Stimulated activated naive CD8-positive, alpha-beta T cell treated with anti-CD3 and anti-CD28 coated beads, Interleukin-15, Interleukin-2, amounts not matched to agents 100 U/mL and 50 U/mL, for 24 hours (primary cell): ENCODE measurements around the gene CACNG8.

ENCODE experiments used
- ATAC-seq: fragments of 150-1000 bp; cut with Tn5 transposase; one replicate; pipeline ENCODE4 v1.10.0; 2021
- DNase-seq: peaks from one replicate; pipeline ENCODE4 v3.0.0; 2021

Gene CACNG8

DNA sequence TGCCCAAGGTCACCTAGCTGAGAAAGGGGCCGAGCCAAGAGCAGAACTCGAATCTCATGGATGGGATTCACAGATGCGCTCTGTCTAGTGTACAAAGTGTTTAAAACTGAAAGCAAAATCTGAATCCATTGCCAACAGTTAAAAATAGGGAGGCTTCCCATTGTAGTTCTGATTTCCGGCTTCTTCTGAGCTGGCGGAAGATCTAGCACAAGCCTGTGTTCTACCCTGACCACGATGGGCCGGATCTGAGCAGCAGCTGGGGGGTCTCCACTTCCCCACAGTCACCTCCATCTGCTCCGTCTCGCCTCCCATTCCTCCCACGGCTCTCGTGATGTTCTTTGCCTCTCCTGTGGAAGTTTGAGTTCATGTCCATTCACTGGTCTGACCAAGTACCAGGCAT, 2.4 kb downstream of the CACNG8 start:
- no peak for DNase-seq
- ATAC-seq: no peak

DNA sequence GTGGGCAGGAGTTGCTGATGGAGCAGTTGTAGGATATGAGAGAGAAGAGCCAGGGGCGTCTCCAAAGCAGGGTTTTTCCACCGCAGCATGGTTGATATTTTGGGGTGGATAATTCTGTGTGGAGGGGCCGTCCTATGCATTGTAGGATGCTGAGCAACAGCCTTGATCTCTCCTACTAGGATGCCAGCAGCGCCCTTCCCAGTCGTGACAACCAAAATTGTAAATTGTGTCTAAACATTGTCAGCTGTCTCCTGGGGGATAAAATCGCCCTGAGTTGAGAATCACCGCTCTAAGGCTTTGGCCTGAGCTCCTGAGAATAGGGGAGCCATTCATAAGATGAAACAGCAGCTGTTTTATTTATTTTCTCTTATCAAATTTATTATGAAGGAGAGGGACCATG, 4.2 kb downstream of the CACNG8 start:
- no peak for ATAC-seq
- DNase-seq: no peak

DNA sequence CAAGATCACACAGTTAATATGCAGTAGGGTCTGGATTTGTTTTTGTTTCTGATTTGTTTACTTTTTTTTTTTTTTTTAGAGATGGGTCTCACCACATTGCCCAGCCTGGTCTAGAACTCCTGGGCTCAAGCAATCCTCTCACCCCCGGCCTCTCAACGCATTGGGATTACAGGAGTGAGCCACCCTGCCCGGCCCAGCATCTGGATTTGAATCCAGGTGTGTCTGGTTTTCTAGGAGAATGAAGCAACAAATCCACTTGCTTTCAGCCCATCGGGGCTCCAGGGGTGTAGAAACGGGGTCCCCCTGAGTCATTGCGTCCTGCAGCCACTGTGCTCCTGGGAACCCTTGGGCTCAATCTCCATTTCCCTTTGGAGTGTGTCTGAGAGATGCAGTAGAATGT, 6.6 kb downstream of the CACNG8 start:
- DNase-seq (no peak), ATAC-seq (no peak)

- DNase-seq (no peak), ATAC-seq (no peak)
These were observed 8.9 kb downstream of the CACNG8 start for GRCh38 chr19:53971673-53972072.

GRCh38 chr19:53977429-53977990, 14.8 kb downstream of the CACNG8 start:
- DNase-seq: peak; percentile 64
- peak; percentile 64 for ATAC-seq

GRCh38 chr19:53977991-53978731, 15.4 kb downstream of the CACNG8 start:
- peak; percentile 38 for DNase-seq
- no peak for ATAC-seq

- DNase-seq (no peak), ATAC-seq (no peak)
These were observed 16.5 kb downstream of the CACNG8 start for GRCh38 chr19:53978975-53979801.

GRCh38 chr19:53980539-53981375, 18.0 kb downstream of the CACNG8 start:
- DNase-seq (no peak), ATAC-seq (no peak)

DNA sequence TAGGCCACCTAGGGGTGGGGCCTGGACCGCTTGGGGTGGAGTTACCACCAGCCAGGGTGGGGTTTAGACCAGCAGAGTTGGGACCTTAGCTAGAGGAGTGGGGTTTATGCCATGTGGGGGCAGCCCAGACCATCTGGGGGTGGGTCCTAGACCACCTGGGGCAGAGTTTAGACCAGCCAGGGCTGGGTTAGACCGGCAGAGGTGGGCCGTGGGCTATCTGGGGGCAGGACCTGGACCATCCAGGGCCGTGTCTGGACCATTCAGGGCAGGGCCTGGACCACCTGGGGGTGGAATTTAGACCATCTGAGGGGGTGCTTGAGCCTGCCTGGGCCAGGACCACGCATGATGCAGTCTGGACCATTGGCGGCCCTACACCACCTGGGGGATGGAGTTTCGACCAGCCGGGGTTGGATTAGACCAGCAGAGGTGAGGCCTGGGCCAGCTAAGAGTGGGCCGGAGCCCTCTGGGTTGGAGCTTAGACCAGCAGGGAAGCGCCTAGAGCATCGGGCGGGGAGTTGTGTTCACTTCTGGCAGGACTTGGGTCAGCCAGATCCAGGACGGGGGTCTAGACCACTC, 18.7 kb downstream of the CACNG8 start:
- ATAC-seq (no peak), DNase-seq (no peak)

DNA sequence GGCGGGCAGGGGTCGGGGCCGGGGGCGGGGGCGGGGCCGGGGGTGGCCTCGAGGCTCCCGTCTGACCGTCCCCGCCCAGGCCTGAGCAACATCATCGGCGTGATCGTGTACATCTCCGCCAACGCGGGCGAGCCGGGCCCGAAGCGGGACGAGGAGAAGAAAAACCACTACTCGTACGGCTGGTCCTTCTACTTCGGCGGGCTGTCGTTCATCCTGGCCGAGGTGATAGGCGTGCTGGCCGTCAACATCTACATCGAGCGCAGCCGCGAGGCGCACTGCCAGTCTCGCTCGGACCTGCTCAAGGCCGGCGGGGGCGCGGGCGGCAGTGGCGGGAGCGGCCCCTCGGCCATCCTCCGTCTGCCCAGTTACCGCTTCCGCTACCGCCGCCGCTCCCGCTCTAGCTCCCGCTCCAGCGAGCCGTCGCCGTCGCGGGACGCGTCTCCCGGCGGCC, 19.3 kb downstream of the CACNG8 start:
- DNase-seq (no peak), ATAC-seq (no peak)

DNA sequence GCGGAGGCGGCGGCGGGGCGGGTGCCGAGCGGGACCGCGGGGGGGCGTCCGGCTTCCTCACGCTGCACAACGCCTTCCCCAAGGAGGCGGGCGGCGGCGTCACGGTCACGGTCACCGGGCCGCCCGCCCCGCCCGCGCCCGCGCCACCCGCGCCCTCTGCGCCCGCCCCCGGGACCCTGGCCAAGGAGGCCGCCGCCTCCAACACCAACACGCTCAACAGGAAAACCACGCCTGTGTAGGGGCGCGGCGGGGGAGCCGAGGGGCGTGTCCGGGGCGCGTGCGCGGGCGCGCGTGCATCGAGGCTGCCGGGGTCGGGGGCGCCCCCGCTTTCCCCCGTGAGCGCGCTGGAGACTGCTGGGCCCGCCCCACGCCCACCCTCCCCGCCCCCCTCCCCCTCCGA, 19.9 kb downstream of the CACNG8 start:
- DNase-seq (no peak), ATAC-seq (no peak)

- DNase-seq (no peak), ATAC-seq (no peak)
These were observed 20.9 kb downstream of the CACNG8 start for GRCh38 chr19:53983457-53984289.

- DNase-seq (no peak), ATAC-seq (no peak)
These were observed 23.1 kb downstream of the CACNG8 start for GRCh38 chr19:53985863-53986262.

DNA sequence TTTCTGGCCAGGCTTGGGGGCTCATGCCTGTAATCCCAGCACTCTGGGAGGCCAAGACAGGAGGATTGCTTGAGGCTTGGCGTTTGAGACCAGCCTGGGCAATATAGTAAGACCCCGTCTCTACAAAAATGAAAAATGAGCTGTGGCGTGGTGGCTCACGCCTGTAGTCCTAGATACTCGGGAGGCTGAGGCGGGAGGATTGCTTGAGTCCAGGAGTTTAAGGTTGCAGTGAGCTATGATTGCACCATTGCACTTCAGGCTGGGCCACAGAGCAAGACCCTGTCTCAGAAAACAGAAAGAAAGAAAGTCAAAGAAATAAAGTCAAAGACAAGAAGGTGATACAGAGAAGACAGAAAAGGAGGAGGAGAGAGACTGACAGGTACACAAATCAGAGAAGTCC, 26.2 kb downstream of the CACNG8 start:
- ATAC-seq: no peak

DNA sequence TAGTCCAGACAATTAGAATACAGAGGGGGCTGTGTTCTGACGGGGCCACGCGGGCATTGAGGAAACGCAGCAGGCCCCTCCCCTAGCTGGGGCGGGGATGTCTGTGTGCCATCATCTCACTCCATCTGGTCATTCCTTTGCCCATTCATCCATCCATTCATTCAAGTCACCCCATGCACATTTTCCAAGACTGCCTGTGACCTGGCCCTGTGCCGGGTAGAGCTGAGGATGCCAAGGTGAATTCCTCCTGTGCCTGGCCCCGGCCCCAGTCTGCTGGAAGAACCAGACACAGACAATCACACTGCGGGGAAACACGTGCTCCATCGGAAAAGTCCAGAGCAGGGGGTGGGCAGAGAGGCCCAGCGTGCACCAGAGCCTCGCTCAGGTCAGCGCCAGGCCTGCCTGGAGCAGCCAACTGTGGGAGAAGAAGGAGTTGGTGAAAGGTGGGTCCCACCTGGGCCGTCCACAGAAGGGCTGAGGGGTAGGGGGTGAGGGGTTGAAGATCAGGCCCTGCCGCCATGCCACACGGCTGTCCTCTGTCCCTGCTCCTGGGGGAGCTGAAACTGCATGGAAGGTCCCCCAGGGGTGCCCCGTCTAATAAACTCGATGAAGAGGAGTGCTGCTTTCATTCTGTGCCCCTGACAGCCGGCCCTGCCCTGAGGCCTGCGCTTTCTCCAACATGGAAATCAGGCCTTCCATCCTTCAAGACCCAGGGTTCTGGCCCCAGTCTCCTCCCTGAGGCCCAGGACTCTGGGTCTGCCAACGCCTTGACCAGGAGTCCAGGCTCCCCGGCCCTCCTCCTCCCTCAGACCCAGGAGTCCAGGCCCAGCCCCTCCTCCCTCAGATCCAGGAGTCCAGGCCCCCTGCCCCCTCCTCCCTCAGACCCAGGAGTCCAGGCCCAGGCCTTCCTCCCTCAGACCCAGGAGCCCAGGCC, 27.1 kb downstream of the CACNG8 start:
- no peak for ATAC-seq
- DNase-seq: no peak

More for the DNA sequence above, 26.2 kb downstream of the CACNG8 start:
- no peak for DNase-seq

GRCh38 chr19:53991224-53992113, 28.7 kb downstream of the CACNG8 start, which contains the start of gene CACNG6:
CACNG6 (plus strand) TSS chr19:53991637; CDS start chr19:53992878, 1,241 bp downstream.
- ATAC-seq: no peak

GRCh38 chr19:53992211-53992610, 29.5 kb downstream of the CACNG8 start:
- DNase-seq (no peak), ATAC-seq (no peak)

More at GRCh38 chr19:53991224-53992113, 28.7 kb downstream of the CACNG8 start, which contains the start of gene CACNG6:
- DNase-seq: no peak

- ATAC-seq (no peak), DNase-seq (no peak)
These were observed 30.1 kb downstream of the CACNG8 start for GRCh38 chr19:53992815-53993214.
